Activated B cell treated with CpG ODN at 0.5 μM for 24 hours (primary cell): ENCODE data around the gene NUBP1. TPM values are rescaled to one million over a fixed set of nuclear protein-coding genes. Genes with fewer than 3 reads are reported as not detected.

ENCODE experiments used
- ATAC-seq: fragments of 200-7000 bp; cut with Tn5 transposase; one replicate; pipeline ENCODE4 v1.10.0; 2021; ENCODE audit warnings: low read depth, mild to moderate bottlenecking, moderate library complexity
- CTCF ChIA-PET: fragments of 350-600 bp; sonication (Branson Sonifier 250); formaldehyde crosslinking; loops from one replicate; lab custom pipeline; 2021; ENCODE audit warnings: antibody characterized with exemption; lab: Charles Lee
- POLR2A ChIA-PET: fragments of 350-600 bp; sonication (Branson Sonifier 250); formaldehyde crosslinking; loops from one replicate; lab custom pipeline; 2021; ENCODE audit warnings: antibody characterized with exemption; lab: Charles Lee
- DNase-seq: peaks from one replicate; pipeline ENCODE4 v3.0.0; 2022
- H3K27ac Mint-ChIP-seq: one replicate; pipeline ENCODE4 v1.8.0; 2020; ENCODE audit warnings: mixed read lengths
- H3K27me3 Mint-ChIP-seq: one replicate; pipeline ENCODE4 v1.8.0; 2021; ENCODE audit warnings: mixed read lengths
- H3K36me3 Mint-ChIP-seq: one replicate; pipeline ENCODE4 v1.8.0; 2021; ENCODE audit warnings: low read depth, mixed read lengths
- H3K4me1 Mint-ChIP-seq: one replicate; pipeline ENCODE4 v1.8.0; 2021; ENCODE audit warnings: mixed read lengths
- H3K4me3 Mint-ChIP-seq: one replicate; pipeline ENCODE4 v1.8.0; 2020; ENCODE audit warnings: mild to moderate bottlenecking, mixed read lengths
- H3K9me3 Mint-ChIP-seq: one replicate; pipeline ENCODE4 v1.8.0; 2020; ENCODE audit warnings: mixed read lengths
- CTCF ChIP-seq: fragments of 200-600 bp; IDR thresholded peaks from one replicate; pipeline ENCODE4 v1.8.0; 2022; ENCODE audit warnings: antibody characterized with exemption, mild to moderate bottlenecking
- intact Hi-C: fragments of 100-400 bp; cut with micrococcal nuclease; formaldehyde crosslinking; loops from one replicate; pipeline ENCODE4 v1.15.1; 2024
- total RNA-seq: library from RNA; stranded (reverse); gene quantifications from 2 replicates; pipeline ENCODE4 v1.2.3, GENCODE V29; 2022

Gene NUBP1
- total RNA-seq, 1 donor from 2014 or later, result 74.1 TPM

DNA sequence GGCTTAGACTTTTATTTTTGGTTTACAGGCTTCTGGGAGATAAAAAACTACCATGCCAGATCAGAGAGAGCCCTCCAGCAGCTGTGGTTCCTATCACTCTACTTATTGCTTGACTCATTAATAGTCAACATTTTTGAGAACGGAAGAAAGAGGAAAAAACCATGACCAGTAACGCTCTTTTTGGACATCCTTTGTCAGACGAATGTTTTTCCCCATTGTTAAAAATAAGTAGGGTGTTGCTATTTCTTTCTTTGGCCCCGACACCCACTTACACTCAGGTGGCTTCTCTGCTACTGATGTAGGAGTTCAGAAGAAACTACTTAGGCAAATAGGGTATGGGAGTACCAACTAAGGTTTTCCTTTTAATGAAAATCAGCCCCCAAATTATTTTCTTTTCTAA lies 47.4 kb downstream of the NUBP1 start:
- ChIA-PET CTCF (no interaction called here), POLR2A (interaction anchor here (1.0 to 1.6 kb wide), 6 partner anchors 13 to 87 kb away, joined by 3 to 4 read pairs (median 3); partner anchors contain the start of gene NUBP1)
- peaks cover 65% of the 10 kb centered on the region for H3K4me1 Mint-ChIP-seq
- no peak for DNase-seq
- H3K4me3 Mint-ChIP-seq, result peak overlapping the region; percentile 9
- H3K27me3 Mint-ChIP-seq, result no peaks in the 10 kb centered on the region
- H3K36me3 Mint-ChIP-seq, result no peaks in the 10 kb centered on the region
- intact Hi-C loops, result loop anchor here (2.0 kb wide), 2 partner anchors 16 kb away; no protein-coding TSS in a partner anchor
- H3K27ac Mint-ChIP-seq, result peak overlapping the region; percentile 79
- no peaks in the 10 kb centered on the region for H3K9me3 Mint-ChIP-seq
- no peak for TF ChIP-seq CTCF
- peak; percentile 32 for ATAC-seq

- ChIA-PET POLR2A (no interaction called here), CTCF (no interaction called here)
- H3K4me1 Mint-ChIP-seq, result peaks cover 34% of the 10 kb centered on the region
- DNase-seq (no peak), ATAC-seq (no peak)
- TF ChIP-seq CTCF, result no peak
- peak overlapping the region; percentile 9 for H3K27ac Mint-ChIP-seq
- H3K27me3 Mint-ChIP-seq, result no peaks in the 10 kb centered on the region
- intact Hi-C loops, result no loop called here
- H3K9me3 Mint-ChIP-seq, result no peaks in the 10 kb centered on the region
- no peak overlapping the region for H3K4me3 Mint-ChIP-seq
- H3K36me3 Mint-ChIP-seq, result no peaks in the 10 kb centered on the region
Measured at GRCh38 chr16:10799736-10800135, 56.1 kb downstream of the NUBP1 start.

- peak overlapping the region; percentile 15 for H3K4me3 Mint-ChIP-seq
- no peak for TF ChIP-seq CTCF
- intact Hi-C loops, result loop anchor here (5.0 kb wide), 1 partner anchor 63 kb away; the partner anchor contains the start of gene NUBP1
- H3K27me3 Mint-ChIP-seq, result no peaks in the 10 kb centered on the region
- DNase-seq (no peak), ATAC-seq (peak; percentile 23)
- ChIA-PET POLR2A (interaction anchor here (0.6 to 4.9 kb wide), 4 partner anchors 8 to 72 kb away, joined by 3 to 39 read pairs (median 18); partner anchors contain the start of gene CIITA), CTCF (no interaction called here)
- H3K27ac Mint-ChIP-seq, result peak overlapping the region; percentile 89
- no peaks in the 10 kb centered on the region for H3K36me3 Mint-ChIP-seq
- H3K4me1 Mint-ChIP-seq, result peaks cover 72% of the 10 kb centered on the region
- H3K9me3 Mint-ChIP-seq, result no peaks in the 10 kb centered on the region
Measured at GRCh38 chr16:10805334-10805733, 61.7 kb downstream of the NUBP1 start.

DNA sequence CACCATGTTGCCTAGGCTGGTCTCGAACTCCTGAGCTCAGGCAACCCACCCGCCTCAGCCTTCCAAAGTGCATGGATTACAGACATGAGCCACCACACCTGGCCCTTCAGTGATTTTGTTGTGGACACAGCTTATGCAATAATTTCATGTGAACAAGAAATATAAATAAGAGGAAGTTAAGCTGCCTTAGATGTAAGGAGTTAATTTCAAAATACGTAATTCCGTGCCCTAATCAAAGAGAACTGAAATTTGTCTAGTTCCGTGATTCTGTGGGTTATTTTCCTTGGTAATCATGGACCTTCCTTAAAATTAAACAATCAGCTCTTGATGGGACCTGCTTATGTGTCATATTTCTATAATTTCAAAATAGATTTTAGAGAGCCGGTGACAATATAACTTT lies 63.1 kb downstream of the NUBP1 start:
- H3K27me3 Mint-ChIP-seq, result no peaks in the 10 kb centered on the region
- H3K36me3 Mint-ChIP-seq, result no peaks in the 10 kb centered on the region
- CTCF ChIA-PET, result interaction anchor here (0.9 to 2.3 kb wide), 4 partner anchors 69 to 292 kb away, joined by 3 to 7 read pairs (median 4); partner anchors contain the start of gene CIITA
- H3K4me3 Mint-ChIP-seq, result peak overlapping the region; percentile 46
- DNase-seq (no peak), ATAC-seq (peak; percentile 54)
- H3K27ac Mint-ChIP-seq, result peak overlapping the region; percentile 89
- intact Hi-C loops, result loop anchor here (1.0 to 5.0 kb wide), 5 partner anchors 16 to 64 kb away; partner anchors contain the start of gene NUBP1
- H3K9me3 Mint-ChIP-seq, result no peaks in the 10 kb centered on the region
- no peak for TF ChIP-seq CTCF
- POLR2A ChIA-PET, result interaction anchor here (0.5 to 4.9 kb wide), 15 partner anchors 12 to 1200 kb away, joined by 3 to 39 read pairs (median 3); partner anchors contain the start of genes CIITA and NUBP1
- H3K4me1 Mint-ChIP-seq, result peaks cover 79% of the 10 kb centered on the region

- Mint-ChIP-seq H3K36me3 (no peaks in the 10 kb centered on the region), H3K4me3 (peak overlapping the region; percentile 36), H3K27me3 (no peaks in the 10 kb centered on the region), H3K9me3 (no peaks in the 10 kb centered on the region), H3K4me1 (peaks cover 88% of the 10 kb centered on the region), H3K27ac (peak overlapping the region; percentile 89)
- POLR2A ChIA-PET, result interaction anchor here (0.8 to 4.9 kb wide), 8 partner anchors 12 to 82 kb away, joined by 3 to 39 read pairs (median 3); partner anchors contain the start of gene CIITA
- CTCF ChIA-PET, result interaction anchor here (2.3 kb wide), 1 partner anchor 68 kb away, joined by 7 read pairs; the partner anchor contains the start of gene CIITA
- intact Hi-C loops, result loop anchor here (5.0 kb wide), 1 partner anchor 66 kb away; the partner anchor contains the start of gene NUBP1
- TF ChIP-seq CTCF, result no peak
- ATAC-seq (no peak), DNase-seq (no peak)
Measured at GRCh38 chr16:10808218-10808617, 64.6 kb downstream of the NUBP1 start.
